Uterus (tissue), 4 donors: Measurements from ENCODE around the gene TRIP12. TPM values are rescaled to one million over a fixed set of nuclear protein-coding genes. Genes with fewer than 3 reads are reported as not detected.

ENCODE experiments used
- DNase-seq, 2 donors: peaks; one replicate each; pipeline ENCODE4 v3.0.0-alpha.2; 2019 to 2020
- H3K27ac ChIP-seq, 2 donors: fragments of 200-600 bp; sonication (generic); 1 replicate in 1 of 2; 2 replicates in 1 of 2; pipeline ENCODE4 v1.5.1; 2016 to 2018
- H3K27me3 ChIP-seq, 2 donors: fragments of 200-600 bp; sonication (generic); one replicate each; pipeline ENCODE4 v1.5.1; 2018 to 2019; ENCODE audit warnings: control low read depth in 1 of 2
- H3K36me3 ChIP-seq, 2 donors: fragments of 200-600 bp; sonication (generic); one replicate each; pipeline ENCODE4 v1.5.1; 2019; ENCODE audit warnings: control low read depth in 1 of 2
- H3K4me1 ChIP-seq, 2 donors: fragments of 200-600 bp; sonication (generic); one replicate each; pipeline ENCODE4 v1.5.1; 2018 to 2019; ENCODE audit warnings: control low read depth in 1 of 2
- H3K4me3 ChIP-seq, 2 donors: fragments of 200-600 bp; sonication (generic); 1 replicate in 1 of 2; 2 replicates in 1 of 2; pipeline ENCODE4 v1.5.1; 2018 to 2019; ENCODE audit warnings: mild to moderate bottlenecking in 1 of 2
- H3K9me3 ChIP-seq, 2 donors: fragments of 200-600 bp; sonication (generic); one replicate each; pipeline ENCODE4 v1.5.1; 2019; ENCODE audit warnings: control low read depth in 1 of 2
- CTCF ChIP-seq, 4 experiments: fragments of 200-600 bp in 2 of 4; fragments of 450-650 bp in 2 of 4; sonication (generic) in 2 of 4; IDR thresholded peaks; one replicate each; pipeline ENCODE4 v1.5.1; 2016 to 2019; ENCODE audit warnings: antibody characterized with exemption in 4 of 4, mild to moderate bottlenecking in 2 of 4, moderate library complexity in 1 of 4
- POLR2A ChIP-seq, 2 donors: fragments of 450-650 bp; IDR thresholded peaks; one replicate each; pipeline ENCODE4 v1.6.1; 2016; ENCODE audit warnings: antibody characterized with exemption in 2 of 2, mild to moderate bottlenecking in 1 of 2, moderate library complexity in 1 of 2
- intact Hi-C: fragments of 100-400 bp; cut with DNase I; formaldehyde crosslinking; loops from one replicate; pipeline ENCODE4 v1.15.1; 2023; ENCODE audit warnings: low total_unique reads
- total RNA-seq, 4 donors: library from RNA; depleted of rRNA in 3 of 4; stranded (reverse); fragments of >200 nt in 3 of 4; gene quantifications; one replicate each; pipeline versions ENCODE4 v1.1.0 to v1.2.4, GENCODE V29; 2014 to 2023
- donor health status: DM: yes; HTN: yes; CAD: no.

Gene TRIP12
- total RNA-seq, 4 donors from 2014 or later = 77.1 to 255 (median 197) TPM

- no peaks in the 10 kb centered on the region for H3K27me3 ChIP-seq
- no peak overlapping the region for H3K27ac ChIP-seq
- intact Hi-C loops = no loop called here
- no peak overlapping the region for H3K4me3 ChIP-seq
- no peaks in the 10 kb centered on the region for H3K4me1 ChIP-seq
- DNase-seq = no peak
- no peaks in the 10 kb centered on the region for H3K36me3 ChIP-seq
- TF ChIP-seq CTCF (IDR thresholded peaks at IDR 0.05) = no peak
- TF ChIP-seq POLR2A (IDR thresholded peaks at IDR 0.05) = no peak
- H3K9me3 ChIP-seq = no peaks in the 10 kb centered on the region
Measured at GRCh38 chr2:229868794-229869193, 53.0 kb downstream of the TRIP12 start.

- DNase-seq = no peak
- H3K27ac ChIP-seq = no peak overlapping the region
- H3K36me3 ChIP-seq = no peaks in the 10 kb centered on the region
- H3K27me3 ChIP-seq = no peaks in the 10 kb centered on the region
- no peaks in the 10 kb centered on the region for H3K9me3 ChIP-seq
- no peak overlapping the region for H3K4me3 ChIP-seq
- TF ChIP-seq POLR2A (IDR thresholded peaks at IDR 0.05) (no peak), CTCF (IDR thresholded peaks at IDR 0.05) (no peak)
- H3K4me1 ChIP-seq = no peaks in the 10 kb centered on the region
- intact Hi-C loops = no loop called here
Measured at GRCh38 chr2:229865033-229865432, 56.8 kb downstream of the TRIP12 start.

GRCh38 chr2:229861431-229861830 lies 60.4 kb downstream of the TRIP12 start:
- intact Hi-C loops = no loop called here
- no peaks in the 10 kb centered on the region for H3K4me1 ChIP-seq
- no peaks in the 10 kb centered on the region for H3K27me3 ChIP-seq
- no peak overlapping the region for H3K4me3 ChIP-seq
- H3K9me3 ChIP-seq = no peaks in the 10 kb centered on the region
- no peak overlapping the region for H3K27ac ChIP-seq
- TF ChIP-seq POLR2A (IDR thresholded peaks at IDR 0.05) (no peak), CTCF (IDR thresholded peaks at IDR 0.05) (no peak)
- no peaks in the 10 kb centered on the region for H3K36me3 ChIP-seq
- no peak for DNase-seq

- H3K4me1 ChIP-seq = no peaks in the 10 kb centered on the region
- intact Hi-C loops = no loop called here
Measured at GRCh38 chr2:229860334-229860733, 61.5 kb downstream of the TRIP12 start.

GRCh38 chr2:229858351-229858750 lies 63.5 kb downstream of the TRIP12 start:
- H3K27ac ChIP-seq = no peak overlapping the region
- H3K36me3 ChIP-seq = no peaks in the 10 kb centered on the region
- intact Hi-C loops = no loop called here
- H3K4me1 ChIP-seq = no peaks in the 10 kb centered on the region
- H3K9me3 ChIP-seq = no peaks in the 10 kb centered on the region
- no peaks in the 10 kb centered on the region for H3K27me3 ChIP-seq
- H3K4me3 ChIP-seq = no peak overlapping the region
- TF ChIP-seq POLR2A (IDR thresholded peaks at IDR 0.05) (no peak), CTCF (IDR thresholded peaks at IDR 0.05) (no peak)
- no peak for DNase-seq

More at GRCh38 chr2:229860334-229860733, 61.5 kb downstream of the TRIP12 start:
- Histone ChIP-seq H3K36me3 (no peaks in the 10 kb centered on the region), H3K9me3 (no peaks in the 10 kb centered on the region), H3K27ac (no peak overlapping the region), H3K4me3 (no peak overlapping the region), H3K27me3 (no peaks in the 10 kb centered on the region)
- no peak for DNase-seq
- no peak for TF ChIP-seq CTCF (IDR thresholded peaks at IDR 0.05)
- TF ChIP-seq POLR2A (IDR thresholded peaks at IDR 0.05) = no peak
